Endothelial cell (in vitro differentiated cells): ENCODE measurements around the gene KDM4B. TPM values are rescaled to one million over a fixed set of nuclear protein-coding genes. Genes with fewer than 3 reads are reported as not detected.
A peak's percentile ranks its signal among the peaks of the same experiment; 100 is the strongest.

Experiments used
- DNase-seq: peaks from one replicate; pipeline ENCODE4 v3.0.0; 2021; ENCODE audit warnings: low spot score
- H3K27ac Mint-ChIP-seq: one replicate; pipeline ENCODE4 v1.8.0; 2021; ENCODE audit warnings: mixed read lengths, inconsistent platforms; ENCODE audit not compliant: unreplicated experiment
- H3K27me3 Mint-ChIP-seq: one replicate; pipeline ENCODE4 v1.8.0; 2021; ENCODE audit warnings: mild to moderate bottlenecking, moderate library complexity, mixed read lengths, inconsistent platforms; ENCODE audit not compliant: unreplicated experiment
- H3K36me3 Mint-ChIP-seq: one replicate; pipeline ENCODE4 v1.8.0; 2021; ENCODE audit warnings: mild to moderate bottlenecking, low read depth, mixed read lengths, inconsistent platforms; ENCODE audit not compliant: unreplicated experiment
- H3K4me1 Mint-ChIP-seq: one replicate; pipeline ENCODE4 v1.8.0; 2021; ENCODE audit warnings: mild to moderate bottlenecking, mixed read lengths, inconsistent platforms; ENCODE audit not compliant: unreplicated experiment
- H3K4me3 Mint-ChIP-seq: one replicate; pipeline ENCODE4 v1.8.0; 2021; ENCODE audit warnings: mild to moderate bottlenecking, mixed read lengths, inconsistent platforms; ENCODE audit not compliant: unreplicated experiment
- H3K9me3 Mint-ChIP-seq: one replicate; pipeline ENCODE4 v1.8.0; 2021; ENCODE audit warnings: mixed read lengths, inconsistent platforms; ENCODE audit not compliant: unreplicated experiment
- total RNA-seq: library from RNA; stranded (reverse); fragmentation: NEBNext Ultra II Directional; extraction: Animal tissue kit (Norgen Biotek cat#: 25700); gene quantifications from one replicate; pipeline ENCODE4 v1.2.1, GENCODE V29; 2021; ENCODE audit not compliant: unreplicated experiment
- TF ChIP-seq, protein P1 (sequence below): fragments of 200-600 bp; sonication (generic); IDR thresholded peaks from one replicate; pipeline ENCODE4 v1.5.0; 2021; ENCODE audit warnings: antibody characterized with exemption; ENCODE audit not compliant: unreplicated experiment

KDM4B gene
- total RNA-seq, 1 donor from 2014 or later: 42.4 TPM

DNA sequence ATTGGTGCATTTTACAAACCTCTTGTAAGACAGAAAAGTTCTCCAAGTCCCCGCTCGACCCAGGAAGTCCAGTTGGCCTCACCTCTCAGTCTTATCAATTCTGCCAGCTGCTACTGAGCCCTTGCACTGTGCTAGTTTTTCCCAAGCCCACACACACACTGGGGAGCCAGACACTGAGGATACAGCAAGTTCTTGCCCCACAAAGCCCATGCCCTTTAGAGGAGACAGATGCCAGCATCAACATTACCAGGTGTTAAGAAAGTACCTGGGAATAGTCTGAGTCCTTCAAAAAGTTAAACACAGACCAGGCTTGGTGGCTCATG is 196.7 kb downstream of the KDM4B start:
- no peak overlapping the region for H3K4me3 Mint-ChIP-seq
- peaks cover 3% of the 10 kb centered on the region for H3K4me1 Mint-ChIP-seq
- no peaks in the 10 kb centered on the region for H3K36me3 Mint-ChIP-seq
- no peak overlapping the region for H3K27ac Mint-ChIP-seq
- DNase-seq: no peak
- H3K27me3 Mint-ChIP-seq: peaks cover 3% of the 10 kb centered on the region
- TF ChIP-seq, protein P1, sequence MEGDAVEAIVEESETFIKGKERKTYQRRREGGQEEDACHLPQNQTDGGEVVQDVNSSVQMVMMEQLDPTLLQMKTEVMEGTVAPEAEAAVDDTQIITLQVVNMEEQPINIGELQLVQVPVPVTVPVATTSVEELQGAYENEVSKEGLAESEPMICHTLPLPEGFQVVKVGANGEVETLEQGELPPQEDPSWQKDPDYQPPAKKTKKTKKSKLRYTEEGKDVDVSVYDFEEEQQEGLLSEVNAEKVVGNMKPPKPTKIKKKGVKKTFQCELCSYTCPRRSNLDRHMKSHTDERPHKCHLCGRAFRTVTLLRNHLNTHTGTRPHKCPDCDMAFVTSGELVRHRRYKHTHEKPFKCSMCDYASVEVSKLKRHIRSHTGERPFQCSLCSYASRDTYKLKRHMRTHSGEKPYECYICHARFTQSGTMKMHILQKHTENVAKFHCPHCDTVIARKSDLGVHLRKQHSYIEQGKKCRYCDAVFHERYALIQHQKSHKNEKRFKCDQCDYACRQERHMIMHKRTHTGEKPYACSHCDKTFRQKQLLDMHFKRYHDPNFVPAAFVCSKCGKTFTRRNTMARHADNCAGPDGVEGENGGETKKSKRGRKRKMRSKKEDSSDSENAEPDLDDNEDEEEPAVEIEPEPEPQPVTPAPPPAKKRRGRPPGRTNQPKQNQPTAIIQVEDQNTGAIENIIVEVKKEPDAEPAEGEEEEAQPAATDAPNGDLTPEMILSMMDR: no peak
- H3K9me3 Mint-ChIP-seq: no peaks in the 10 kb centered on the region

DNA sequence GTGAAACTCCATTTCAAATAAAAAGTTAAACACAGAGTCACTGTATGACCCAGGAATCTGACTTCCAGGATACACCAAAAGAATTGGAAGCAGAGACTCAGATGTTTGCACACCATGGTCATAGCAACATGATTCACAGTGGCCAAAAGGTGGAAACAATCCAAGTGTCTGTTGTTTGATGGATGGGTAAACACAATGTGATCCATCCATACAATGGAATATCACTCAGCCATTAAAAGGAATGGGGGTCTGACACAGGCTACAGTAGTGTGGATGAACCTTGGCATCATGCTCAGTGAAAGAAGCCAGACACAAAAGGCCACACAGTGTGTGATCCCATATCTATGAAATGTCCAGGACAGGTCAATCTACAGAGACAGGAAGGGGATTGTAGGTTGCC is 197.3 kb downstream of the KDM4B start:
- Mint-ChIP-seq H3K4me1 (peaks cover 3% of the 10 kb centered on the region), H3K27me3 (peaks cover 3% of the 10 kb centered on the region), H3K4me3 (no peak overlapping the region), H3K9me3 (no peaks in the 10 kb centered on the region), H3K36me3 (no peaks in the 10 kb centered on the region), H3K27ac (no peak overlapping the region)
- TF ChIP-seq, protein P1: no peak
- DNase-seq: no peak

DNA sequence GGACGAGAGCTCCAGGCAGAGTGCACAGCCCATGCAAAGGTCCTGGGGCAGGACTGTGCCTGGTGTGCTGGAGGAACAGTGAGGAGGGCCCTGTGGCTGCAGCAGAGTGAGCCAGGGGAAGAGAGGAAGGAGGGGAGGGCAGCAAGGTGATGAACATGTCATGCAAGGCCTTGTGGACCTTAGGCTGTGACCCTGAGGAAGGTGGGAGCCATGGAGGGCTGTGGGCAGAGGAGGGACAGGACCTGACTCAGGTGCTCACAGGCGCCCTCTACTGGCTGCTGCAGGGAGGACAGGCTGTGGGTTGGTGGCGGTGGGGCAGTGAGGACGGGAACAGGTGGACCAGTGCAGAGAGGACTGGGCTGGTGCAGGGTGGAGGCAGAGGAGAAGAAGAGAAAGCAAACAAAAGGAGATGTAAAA is 201.4 kb downstream of the KDM4B start:
- TF ChIP-seq, protein P1: peak; percentile 51
- Mint-ChIP-seq H3K36me3 (no peaks in the 10 kb centered on the region), H3K4me3 (no peak overlapping the region), H3K27me3 (peaks cover 3% of the 10 kb centered on the region), H3K4me1 (no peaks in the 10 kb centered on the region), H3K9me3 (no peaks in the 10 kb centered on the region), H3K27ac (no peak overlapping the region)
- peak; percentile 34 for DNase-seq

DNA sequence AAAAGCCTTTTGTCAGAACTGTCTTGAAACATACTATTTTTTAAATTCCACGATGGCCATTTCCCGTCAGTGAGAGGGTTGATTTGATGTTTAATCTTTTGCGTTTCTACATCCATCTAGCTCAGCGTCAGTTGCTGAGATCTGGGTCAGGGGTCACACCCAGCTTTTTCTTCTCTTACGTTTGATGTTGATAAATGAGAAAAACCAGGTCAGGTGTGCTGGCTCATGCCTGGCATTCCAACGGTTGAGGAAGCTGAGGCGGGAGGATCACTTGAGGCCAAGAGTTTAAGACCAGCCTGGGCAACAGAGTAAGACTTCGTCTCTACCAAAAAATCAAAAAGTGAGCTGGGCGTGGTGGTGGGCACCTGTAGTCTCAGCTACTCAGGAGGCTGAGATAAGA is 202.8 kb downstream of the KDM4B start:
- TF ChIP-seq, protein P1: no peak
- Mint-ChIP-seq H3K27ac (no peak overlapping the region), H3K4me3 (no peak overlapping the region), H3K27me3 (peaks cover 3% of the 10 kb centered on the region), H3K9me3 (no peaks in the 10 kb centered on the region), H3K4me1 (no peaks in the 10 kb centered on the region), H3K36me3 (no peaks in the 10 kb centered on the region)
- no peak for DNase-seq

DNA sequence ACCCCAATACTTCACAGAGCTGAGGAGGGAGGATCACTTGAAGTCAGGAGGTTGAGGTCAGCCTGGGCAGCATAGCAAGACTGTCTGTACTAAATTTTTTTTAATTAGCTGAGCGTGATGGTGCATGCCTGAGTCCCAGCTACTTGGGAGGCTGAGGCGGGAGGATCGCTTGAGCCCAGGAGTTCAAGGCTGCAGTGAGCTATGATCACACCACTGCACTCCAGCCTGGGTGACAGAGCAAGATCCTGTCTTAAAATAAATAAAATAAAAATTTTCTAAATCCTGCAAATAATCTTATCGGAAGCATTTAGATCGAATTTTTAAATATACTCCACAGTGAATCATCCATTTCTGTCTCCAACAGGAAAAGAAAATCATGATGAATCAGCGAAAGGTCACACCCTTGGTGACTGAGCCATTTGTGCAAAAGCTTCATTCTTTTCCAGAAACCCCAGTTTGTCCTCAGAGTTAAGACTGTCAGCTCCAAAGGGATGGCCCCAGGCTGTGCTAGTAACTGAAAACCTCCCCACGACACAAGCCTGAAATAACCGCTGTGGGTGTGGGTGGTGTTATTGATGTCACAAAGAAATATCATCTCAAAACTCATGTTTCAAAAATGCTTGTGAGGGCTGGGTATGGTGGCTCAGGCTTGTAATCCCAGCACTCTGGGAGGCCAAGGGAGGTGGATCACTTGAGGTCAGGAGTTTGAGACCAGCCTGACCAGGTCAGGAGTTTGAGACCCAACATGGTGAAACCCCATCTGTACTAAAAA is 204.1 kb downstream of the KDM4B start:
- DNase-seq: no peak
- Mint-ChIP-seq H3K36me3 (no peaks in the 10 kb centered on the region), H3K27ac (no peak overlapping the region), H3K9me3 (no peaks in the 10 kb centered on the region), H3K4me1 (no peaks in the 10 kb centered on the region), H3K27me3 (peaks cover 3% of the 10 kb centered on the region), H3K4me3 (no peak overlapping the region)
- TF ChIP-seq, protein P1: no peak
